ENCODE measurements around the gene ASIC4.

GRCh38 chr2:219581346-219581745, 67.1 kb downstream of the ASIC4 start:
- TF ChIP-seq CTCF (IDR thresholded peaks at IDR 0.05) (no peak), NR3C1 (CRISPR knock-in tag; conservative IDR thresholded peaks at IDR 0.05; ENCODE audit: low read depth) (no peak), ETV6 (CRISPR knock-in tag; IDR thresholded peaks at IDR 0.05) (no peak), AFF4 (CRISPR knock-in tag; IDR thresholded peaks at IDR 0.05; ENCODE audit: borderline replicate concordance) (no peak), TEAD1 (CRISPR knock-in tag; IDR thresholded peaks at IDR 0.05) (no peak), FOXK1 (CRISPR knock-in tag; IDR thresholded peaks at IDR 0.05) (no peak), JUN (CRISPR knock-in tag; IDR thresholded peaks at IDR 0.05) (no peak), USF2 (CRISPR knock-in tag; IDR thresholded peaks at IDR 0.05) (no peak), MAX (CRISPR knock-in tag; IDR thresholded peaks at IDR 0.05) (no peak), ZBTB21 (CRISPR knock-in tag; IDR thresholded peaks at IDR 0.05; ENCODE audit: borderline replicate concordance) (no peak), ZNF138 (CRISPR knock-in tag; conservative IDR thresholded peaks at IDR 0.05) (no peak)

Measured in WTC11 (cell line).